Measurements from ENCODE around the gene DRGX.

The DRGX gene

DNA sequence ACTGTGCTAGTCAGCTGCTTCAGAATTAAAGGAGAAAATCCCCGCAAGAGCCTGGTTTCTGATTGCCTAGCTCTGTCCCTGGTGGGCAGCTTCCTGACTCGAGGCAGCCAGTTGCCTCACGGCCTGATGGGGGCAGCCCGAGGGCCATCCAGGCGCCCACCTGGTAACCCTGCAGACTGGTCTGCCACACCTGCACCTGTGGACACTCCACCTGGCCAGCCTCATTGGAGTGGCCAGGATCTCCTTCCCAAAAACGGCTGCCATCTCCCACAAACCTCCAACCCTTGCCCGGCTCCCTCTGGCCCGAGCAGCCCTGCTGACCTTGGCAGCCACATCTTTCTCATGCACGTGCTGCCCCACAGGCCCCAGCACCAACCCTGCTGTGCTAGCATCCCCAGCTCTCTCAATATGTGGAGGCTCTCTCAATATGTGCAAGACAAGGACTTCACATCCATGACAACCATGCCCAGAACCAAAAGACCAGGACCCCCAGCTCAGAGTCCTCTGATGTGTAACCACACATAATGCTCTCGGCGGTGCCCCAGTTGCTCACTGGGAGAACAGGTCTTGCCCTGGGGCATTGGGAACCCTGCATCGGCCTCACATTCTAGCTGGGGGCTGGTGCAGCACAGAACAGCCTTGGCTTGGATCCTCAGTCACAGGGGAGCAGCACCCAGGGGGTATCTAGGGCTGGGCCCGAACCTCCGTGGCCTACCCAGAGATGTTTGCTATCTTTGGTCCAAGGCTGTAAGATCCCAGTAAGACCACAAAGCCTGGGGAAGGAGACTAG, 14.6 kb downstream of the DRGX start:
- no peak for DNase-seq

DNA sequence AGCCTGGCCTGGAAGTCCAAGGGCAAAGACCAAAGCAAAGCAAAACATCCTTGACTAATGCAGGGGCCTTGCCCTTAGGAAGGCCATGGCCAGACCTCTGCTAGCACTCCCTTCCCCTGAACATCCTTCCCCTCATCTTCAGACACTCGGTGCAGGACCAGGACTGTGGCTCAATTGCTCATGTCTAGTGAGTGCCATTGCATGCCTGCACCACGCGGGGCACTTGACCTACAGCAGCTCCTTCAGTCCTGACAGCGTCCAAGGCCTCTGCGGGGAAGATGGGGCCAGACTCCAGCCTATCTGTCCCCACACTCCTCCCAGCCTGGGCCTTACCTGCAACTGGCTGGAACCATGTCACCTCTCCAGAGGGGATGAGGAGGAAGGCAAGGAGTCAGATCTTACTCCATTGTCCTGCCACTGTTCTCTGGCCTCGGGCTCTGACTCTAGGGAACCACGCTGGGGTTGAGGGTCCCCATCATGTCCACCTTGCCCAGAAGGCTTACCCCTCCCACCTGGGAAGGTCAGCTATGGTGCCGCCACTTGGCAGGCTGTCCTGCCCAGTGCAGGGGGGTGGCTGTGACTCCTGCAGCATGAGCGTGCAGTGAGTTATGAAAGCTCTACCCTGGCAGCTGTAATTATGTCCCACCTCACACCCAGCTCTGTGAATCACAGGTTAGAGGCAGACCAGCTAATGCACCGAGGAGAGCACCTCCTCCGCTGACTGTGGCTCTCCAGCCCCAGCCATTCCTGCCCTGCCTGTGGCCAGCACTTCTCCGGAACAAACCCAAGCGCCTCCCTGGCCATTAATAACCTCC, 16.1 kb downstream of the DRGX start:
- no peak for DNase-seq

DNA sequence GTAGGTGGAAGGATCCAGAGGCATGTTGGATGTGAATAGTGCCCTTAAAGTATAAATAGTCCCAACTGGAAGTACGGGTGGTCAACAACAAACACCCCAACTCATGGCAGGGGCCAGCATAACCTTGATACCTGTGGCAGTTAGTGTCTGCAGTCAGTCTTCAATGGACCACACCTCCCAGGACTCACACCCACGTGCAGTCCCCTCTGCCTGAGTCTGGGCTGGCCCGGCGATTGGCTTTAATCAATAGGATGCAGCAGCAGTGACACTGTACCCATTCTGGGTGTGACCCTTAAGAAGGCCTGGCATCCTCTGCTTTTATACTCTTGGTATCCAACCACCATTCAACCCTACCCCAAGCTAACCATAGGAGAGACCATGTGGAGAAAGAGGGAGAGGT, 18.6 kb downstream of the DRGX start:
- DNase-seq, result no peak

DNA sequence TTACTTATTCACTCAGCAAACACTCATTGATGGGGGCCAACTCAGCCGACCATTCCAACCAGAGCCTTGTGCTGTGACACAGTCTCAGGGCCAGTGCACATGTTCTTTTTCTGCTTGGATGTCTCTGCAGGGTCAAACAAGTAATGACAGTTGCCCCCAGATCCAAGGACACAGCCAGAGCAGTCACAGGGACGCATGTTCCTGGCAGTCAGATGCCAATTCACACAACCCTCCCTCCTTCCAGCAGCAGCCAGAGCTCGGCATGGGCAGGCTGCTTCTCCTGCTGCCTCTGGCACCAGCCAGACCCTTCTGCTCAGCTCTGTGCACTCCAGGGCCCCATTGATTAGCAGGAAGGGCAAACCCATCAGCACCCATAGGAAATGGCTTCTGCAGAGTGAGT, 20.3 kb downstream of the DRGX start:
- DNase-seq, result no peak

DNA sequence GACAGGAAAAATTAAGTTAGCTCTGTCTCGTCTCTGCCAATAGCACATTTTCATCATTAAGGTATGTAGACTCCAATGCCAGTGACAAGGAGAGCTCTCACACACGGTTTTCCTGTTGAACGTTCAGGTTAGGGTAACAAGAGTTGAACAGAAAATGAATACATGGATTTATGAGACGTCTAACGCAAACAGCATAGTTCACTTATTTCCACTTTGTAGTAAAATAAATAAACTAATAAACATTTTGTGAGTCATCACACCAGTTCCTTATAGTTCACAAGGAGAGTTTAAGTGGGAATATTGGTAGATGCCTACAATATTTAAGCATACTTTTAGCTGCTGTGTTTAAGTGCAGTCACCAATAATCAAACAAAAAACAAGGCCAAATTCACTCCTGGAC, 21.1 kb downstream of the DRGX start:
- no peak for DNase-seq

DNA sequence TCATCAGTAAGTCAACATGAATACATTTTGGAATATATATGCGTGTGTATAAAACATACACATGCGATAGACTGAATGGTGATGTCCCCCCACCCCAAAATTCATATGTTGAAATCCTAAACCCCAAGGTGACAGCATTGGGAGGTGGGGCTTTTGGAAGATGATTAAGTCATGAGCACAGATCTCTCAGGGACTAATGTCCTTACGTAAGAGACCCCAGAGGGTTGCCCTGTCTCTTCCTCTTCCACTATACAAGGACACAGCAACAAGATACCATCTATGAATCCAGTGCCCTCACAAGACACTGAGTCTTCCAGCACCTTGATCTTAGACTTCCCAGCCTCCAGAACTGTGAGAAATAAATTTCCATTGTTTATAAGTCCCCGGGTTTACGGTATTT, 22.5 kb downstream of the DRGX start:
- DNase-seq, result no peak

DNA sequence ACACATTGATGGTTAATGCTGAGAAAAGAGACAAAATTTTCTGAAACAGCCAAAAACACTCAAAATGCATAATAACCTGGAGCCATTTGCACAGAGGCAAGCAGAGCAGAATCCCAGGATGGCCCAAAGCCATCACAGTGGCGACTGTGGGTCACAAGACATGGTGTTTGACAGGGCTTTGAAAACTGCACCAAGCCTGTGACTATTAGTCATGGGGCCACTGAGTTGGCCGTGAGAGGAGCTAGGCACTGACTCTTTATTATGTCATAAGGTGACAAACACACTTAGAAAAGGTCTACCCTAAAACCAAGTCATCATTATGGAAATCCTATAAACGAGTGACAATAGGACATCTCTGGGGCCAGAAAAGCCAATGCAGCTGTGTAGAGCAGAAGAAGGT, 23.9 kb downstream of the DRGX start:
- DNase-seq, result no peak

DNA sequence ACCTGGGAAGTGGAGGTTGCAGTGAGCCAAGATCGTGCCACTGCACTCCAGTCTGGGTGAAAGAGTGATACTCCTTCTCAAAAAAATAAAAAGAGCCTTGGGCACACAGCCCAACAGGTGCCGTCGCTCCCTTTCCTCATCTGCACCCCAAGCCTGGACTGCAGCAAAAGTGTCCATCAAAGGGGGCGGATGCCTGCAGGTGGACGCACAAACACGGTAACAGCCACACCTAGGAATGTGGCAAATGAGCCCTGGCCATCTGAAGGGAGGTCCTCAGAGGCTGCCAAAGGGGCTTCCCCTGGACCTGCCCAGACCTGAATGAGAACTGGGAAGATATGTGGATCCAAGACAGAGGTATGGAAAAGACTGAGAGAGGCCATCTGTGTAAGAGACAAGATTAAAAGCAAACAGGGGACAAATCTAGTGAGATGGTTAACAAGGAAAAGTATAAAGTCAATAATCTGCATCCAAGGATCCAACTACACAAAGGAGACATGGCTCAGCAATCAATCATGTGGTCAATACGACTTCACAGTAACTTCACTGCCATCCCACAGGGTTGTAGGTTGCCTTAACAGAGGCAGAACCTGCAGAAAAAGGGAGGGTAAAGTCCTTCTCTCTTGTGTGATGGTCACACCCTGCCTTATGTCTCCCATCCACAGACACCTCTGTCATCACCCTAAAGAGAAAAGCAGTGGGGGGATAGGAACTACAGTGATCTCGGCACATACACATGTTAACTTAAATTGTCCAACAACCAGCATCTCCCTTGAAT, 25.4 kb downstream of the DRGX start:
- DNase-seq, result no peak

DNA sequence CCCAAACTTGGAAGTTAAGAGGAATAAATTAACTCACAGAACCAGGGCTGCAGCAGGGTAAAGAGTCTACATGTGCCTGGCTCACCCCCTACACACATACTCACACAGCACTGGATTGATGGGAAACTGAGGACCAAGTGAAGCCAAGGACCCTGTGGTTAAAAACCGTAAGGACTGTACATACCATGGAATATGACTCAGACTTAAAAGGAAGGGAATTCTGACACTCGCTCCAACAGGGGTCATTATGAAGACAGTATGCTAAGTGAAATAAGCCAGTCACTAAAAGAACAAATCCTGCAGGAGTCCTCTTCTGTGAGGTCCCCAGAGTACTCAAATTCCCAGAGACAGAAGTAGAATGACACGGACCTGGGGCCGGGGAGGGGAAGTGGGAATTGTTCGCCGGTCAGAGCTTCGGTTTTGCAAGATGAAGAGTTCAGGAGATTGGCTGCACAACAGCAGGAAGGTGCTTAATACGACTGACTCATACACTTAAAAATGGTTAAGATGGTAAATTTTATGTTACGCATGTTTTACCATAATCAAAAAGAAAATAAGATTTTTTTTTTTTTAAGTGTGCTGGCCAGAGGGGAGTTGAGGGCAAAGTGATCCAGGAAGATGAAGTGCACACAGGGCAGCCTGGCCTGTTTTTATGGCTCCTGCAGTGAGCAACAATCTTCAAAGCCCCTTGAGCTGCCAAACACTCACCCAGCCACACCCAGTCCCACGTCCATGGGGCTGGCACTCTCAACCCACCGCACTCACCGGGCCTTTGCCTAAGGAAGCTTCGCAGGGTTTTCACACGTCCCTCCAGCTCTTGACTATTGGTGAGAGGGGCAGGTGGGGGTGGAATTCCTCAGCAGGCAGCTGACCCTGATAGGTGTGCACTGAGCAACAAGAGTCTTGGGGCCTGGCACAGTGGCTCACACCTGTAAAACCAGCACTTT, 26.4 kb downstream of the DRGX start:
- DNase-seq, result no peak

DNA sequence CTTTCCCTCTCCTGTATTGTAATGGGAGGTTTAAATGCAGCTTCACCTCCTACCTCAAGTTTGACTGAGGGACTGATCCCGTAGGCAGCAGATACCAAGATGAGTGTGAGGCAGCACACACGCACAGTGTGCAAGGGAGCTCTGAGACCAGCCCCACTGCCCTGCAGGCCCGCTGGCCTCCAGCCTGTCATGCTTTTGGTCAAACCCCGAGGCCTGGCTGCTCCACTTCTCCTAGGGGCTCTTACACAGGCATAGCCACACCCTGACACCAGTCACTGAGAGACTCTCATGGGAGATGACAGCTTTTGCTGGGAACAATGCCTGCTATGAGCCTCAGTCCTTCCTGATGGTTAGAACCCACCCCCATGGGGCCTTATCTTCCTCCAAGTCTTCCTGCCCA, 27.6 kb downstream of the DRGX start:
- DNase-seq, result no peak

DNA sequence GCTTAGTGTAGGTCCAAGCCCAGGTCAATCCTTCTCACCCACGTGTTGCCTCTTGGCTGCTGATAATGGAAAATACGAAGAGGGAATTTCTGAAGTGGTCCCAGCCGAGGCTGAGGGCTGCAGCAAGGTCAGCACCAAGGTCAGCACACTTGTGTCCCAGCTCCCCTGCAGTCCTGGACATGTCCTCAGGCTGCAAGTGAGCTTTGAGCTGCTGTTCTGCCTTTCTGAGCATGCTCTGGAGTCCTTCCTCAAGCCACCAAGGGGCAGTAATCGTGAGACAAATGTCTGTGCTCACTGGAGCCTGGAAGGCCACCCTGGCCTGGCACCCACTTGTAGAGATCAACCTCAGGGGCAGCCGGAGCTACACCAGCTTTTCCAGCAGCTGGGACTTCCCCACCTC, 28.3 kb downstream of the DRGX start:
- no peak for DNase-seq

DNA sequence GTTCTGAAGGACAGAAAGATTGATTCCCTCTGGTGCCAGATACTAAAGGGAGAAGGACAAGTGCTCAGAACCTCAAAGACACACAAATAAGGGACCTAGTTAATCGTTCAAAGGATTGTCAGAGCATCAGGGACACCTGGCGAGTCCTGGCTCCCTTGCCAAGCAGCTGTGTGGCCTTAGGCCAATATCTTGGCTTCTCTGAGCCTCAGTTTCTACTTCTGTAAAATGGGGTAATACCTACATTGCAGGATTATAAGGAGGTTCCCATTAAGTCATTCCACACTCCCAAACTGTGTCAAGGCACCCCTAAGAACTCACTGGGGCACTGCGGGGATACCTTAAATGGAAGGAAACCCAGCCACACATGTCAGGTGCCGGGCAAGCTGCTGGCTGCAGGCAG, 29.4 kb downstream of the DRGX start:
- no peak for DNase-seq

DNA sequence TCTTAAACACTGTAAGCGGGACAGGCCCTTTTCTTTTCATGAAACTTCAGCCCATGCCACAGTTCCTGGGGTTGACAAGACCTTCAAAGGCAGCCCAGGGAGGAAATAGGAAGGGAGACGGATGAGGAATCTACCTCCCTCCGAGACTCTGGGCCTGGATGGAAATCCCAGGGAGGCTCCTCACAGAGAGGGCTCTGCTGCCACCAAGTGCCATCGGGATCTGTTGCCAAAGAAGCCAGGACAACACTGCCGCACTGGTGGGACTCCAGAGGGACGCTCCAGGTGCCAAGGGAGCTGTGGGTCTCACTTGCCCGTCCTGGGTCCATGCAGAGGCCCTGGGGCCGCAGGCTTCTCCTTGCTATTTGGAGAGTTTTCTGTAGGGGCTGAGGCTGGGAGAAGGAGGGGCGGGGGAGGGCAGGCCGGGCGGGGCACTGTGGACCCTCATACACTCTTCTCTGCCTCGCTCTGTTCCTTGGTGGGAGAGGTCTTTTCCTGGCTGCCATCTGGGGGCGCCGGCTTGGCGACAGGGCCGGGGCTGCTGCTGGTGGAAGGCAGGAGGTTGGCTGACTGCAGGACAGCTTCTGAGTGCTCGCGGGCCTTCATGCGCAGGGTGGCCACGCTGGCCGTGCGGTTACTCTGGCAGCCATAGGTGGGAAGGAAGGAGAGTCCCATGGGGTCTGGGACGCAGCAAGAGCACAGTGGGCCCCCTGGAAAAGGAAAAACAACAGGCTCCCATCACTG, 30.0 kb downstream of the DRGX start:
- no peak for DNase-seq

DNA sequence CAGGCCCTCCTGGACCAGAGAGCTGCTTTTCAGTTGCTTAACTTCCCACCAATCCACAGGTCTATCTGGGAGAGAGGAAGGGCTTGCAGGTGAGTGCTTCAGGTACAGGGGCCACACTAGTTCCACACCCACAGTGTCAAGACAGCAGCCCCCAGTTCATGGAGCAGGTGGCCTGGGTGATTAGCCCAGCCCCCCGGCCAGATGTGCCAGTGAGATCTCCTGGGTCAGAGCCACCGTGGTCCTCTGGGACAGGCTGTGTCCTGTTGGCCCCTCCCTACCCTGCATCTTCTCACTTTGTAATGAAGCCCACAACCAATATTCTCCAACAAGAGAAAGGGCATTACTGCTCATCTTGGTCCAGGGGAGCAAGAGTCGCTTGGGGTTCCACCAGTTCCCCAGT, 30.6 kb downstream of the DRGX start:
- DNase-seq, result no peak

DNA sequence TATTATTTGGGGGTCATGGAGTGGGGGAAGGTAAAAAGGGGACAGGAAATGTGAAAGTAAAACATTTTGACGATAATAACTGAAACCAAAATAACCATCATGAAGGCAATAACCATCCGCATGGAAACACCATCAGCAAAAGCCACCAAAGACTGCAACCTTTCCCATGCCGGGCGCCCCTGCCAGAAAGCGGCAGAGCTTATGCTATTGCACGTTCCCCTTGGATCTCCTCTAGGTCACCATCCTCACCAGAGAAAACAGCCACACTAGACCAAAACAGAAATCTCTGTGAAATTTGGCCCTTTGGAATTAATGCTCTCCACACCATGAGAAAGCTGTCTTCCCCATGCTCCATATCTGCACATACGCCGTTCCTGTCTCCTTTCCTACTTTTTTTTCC, 31.1 kb downstream of the DRGX start:
- no peak for DNase-seq

DNA sequence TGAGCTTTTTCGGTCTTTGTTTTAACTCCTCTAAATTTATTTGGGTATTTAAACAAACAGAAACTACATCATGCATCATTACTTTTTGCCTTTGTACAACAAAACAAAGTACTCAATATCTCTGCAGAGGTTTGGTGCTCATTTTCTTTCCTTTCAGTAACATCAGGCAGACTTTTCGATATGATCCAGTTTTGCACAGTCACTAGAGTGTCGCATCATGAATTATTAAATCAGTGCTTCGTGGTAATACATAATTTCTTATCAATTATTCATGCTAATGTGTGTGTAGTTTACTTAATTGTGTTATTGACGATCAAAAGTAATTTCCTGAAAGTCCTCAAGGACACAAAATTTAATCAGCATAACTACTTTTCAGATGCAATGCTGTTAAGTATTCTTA, 31.8 kb downstream of the DRGX start:
- no peak for DNase-seq

DNA sequence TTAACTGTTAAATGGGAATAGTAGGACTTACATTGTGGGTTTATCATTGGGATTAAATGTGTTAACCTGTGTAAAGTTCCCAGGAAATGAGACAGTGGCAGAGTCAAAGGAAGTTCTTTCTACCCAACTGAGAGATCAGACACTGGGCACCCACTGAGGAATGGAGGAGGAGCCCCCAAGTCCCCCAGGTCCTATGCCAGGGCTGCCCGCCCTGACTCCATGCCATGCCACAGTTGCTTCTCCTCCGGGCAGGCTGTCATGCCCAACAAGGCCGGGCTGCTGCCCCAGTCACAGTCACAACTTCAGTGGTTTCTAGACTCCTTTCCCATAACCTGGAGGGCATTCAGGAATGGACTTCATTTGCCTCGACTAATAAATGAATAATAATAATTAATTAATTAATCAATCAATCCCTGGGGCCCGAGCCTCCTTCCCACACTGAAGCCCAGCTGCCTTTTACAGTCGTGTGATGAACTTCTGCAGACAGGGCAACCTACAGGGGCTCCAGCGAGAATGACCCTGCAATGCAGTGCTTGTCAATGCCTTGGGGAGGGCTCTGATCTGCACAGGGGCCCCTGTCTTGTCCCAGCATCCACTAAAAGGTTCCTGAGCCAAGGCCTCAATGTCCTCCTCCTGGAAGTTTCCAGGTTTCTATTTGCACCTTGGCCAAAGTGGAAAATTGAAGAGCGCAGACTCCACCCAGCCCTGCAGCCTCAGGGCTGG, 32.4 kb downstream of the DRGX start:
- DNase-seq, result no peak

DNA sequence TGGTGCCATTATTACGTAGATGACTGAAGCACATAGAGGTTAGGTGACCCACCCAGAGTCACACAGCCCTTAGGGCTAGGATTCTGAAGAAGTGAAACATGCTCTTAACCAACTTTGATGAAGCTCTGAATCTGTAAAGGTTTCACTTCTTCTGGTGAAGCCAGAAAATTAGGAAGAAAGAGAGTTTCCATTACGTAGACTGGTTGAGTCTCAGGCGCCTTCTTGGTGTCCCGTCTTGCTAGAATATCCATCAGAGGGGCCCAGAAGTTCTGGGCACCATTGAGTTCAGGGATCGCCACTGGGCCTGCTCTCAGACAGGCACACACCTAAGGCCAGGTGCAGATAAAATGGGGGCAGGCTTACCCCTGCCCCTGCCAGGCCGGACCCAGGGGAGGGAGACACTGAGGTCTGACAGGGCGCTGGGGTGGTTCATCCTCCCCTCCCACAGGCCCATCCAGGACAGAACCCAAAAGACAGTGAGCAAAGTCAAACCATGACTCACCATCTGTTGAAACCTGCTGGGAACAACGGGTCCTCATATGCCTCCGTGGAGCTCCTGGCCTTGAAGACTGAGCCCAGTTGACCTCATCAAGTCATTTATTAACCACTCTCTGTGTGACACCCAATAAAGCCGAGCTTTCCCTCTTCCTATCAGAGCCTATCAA, 33.2 kb downstream of the DRGX start:
- no peak for DNase-seq

DNA sequence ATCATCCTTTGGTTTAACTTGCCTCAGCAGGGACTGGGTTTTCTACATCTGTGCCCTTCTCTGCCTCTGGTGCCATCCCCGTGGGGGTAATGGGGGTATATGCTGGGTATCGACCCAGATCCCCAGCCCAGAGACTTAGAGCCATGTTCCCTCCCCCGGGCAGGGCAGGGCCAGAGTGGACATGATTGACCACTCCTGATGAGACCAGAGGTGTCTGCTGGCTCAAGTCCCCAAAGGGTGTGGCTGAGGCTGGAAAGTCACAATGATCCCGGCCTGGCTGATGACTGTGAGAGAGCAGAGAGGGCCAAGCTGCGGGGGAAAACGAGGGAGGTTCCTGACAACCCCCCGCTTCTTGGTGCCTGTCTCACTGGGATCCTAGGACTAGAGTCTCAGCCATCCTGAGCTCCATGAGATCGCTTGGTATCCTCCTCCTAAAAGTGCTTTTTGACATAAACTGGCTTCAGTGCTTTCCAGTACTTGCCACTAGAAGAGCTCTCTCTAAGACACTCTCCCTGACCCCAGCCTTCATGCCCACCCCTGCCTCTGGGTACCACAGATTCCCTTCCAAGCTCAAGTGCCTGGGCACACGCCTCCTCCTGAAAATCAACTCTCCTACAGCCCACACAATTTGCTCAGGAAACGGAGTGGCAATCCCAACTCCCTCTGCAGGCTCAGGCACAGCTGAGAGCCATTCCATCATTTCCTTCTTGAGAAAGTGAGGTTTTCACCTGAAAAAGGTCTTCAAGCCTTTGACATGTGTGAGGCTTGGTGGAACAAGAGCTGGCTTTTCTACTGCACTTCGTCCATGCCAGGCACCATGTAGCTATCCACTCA, 33.9 kb downstream of the DRGX start:
- DNase-seq, result no peak

DNA sequence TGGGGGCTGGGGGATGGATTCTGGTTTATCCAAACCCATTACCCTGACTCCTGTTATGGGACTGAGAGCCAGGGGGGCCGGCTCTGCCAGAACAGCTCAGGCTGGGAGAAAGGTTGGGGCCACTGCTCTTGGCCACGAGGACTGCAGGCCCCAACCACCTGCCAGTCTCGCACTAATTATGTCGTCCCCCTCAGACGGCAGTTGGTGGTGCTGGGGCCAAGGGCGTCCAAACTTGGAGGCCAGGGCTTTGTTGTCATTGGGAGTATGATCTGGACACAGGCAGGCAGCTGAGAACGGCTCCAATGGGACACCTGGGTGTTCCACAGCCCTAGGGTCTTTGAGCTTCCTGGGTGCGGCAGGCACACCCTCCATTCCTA, 34.7 kb downstream of the DRGX start:
- DNase-seq, result no peak

Measured in SW 1271 (cell line).